HepG2 (cell line): ENCODE data around the gene RHO. TPM values are rescaled to one million over a fixed set of nuclear protein-coding genes. Genes with fewer than 3 reads are reported as not detected.
A peak's percentile ranks its signal among the peaks of the same experiment; 100 is the strongest.

ENCODE experiments used
- ATAC-seq: fragments of 200-7000 bp; cut with Tn5 transposase; 3 replicates; pipeline ENCODE4 v1.9.1; 2020; ENCODE audit warnings: mild to moderate bottlenecking, moderate library complexity
- BruUV-seq: library from RNA; stranded (reverse); fragments of 400-500 nt; replicated peaks from 2 replicates; lab custom pipeline; 2021; lab: Mats Ljungman, UMichigan
- CTCF ChIA-PET: fragments of 300-600 bp; formaldehyde crosslinking; extraction: SDS; loops from one replicate; lab custom pipeline; 2021; ENCODE audit warnings: low total read pairs, inconsistent platforms, low intra/inter-chr PET ratio; lab: Yijun Ruan, JAX
- POLR2A ChIA-PET: fragments of 350-600 bp; sonication (Branson Sonifier 250); formaldehyde crosslinking; loops from one replicate; lab custom pipeline; 2020; ENCODE audit warnings: antibody characterized with exemption, inconsistent platforms; lab: Yijun Ruan, JAX
- DNase-seq: peaks from one replicate; pipeline ENCODE4 v3.0.0-alpha.2; 2015; ENCODE audit warnings: low spot score
- FAIRE-seq: peaks from 3 replicates; lab custom pipeline; 2011; peaks lifted over from hg19 to GRCh38; lab: Jason Lieb, UNC
- H2AFZ ChIP-seq: one replicate; pipeline ENCODE4 v1.6.1; 2011; ENCODE audit warnings: low read length, inconsistent platforms
- H3K27ac ChIP-seq: fragments of 300-600 bp; 3 replicates; pipeline ENCODE4 v1.8.0; 2011; ENCODE audit warnings: mixed run types, mild to moderate bottlenecking, mixed read lengths, low read length, inconsistent platforms; ENCODE audit not compliant: insufficient read depth; ENCODE audit errors: extremely low read length
- H3K27me3 ChIP-seq, 2 experiments: fragments of 200-600 bp in 1 of 2; 2 replicates in 1 of 2; 3 replicates in 1 of 2; pipeline versions ENCODE4 v1.6.0 to v1.8.0; 2011; ENCODE audit warnings: low read length in 2 of 2, mild to moderate bottlenecking in 2 of 2, moderate library complexity in 2 of 2, inconsistent platforms in 1 of 2; ENCODE audit not compliant: insufficient read depth in 2 of 2, control insufficient read depth in 1 of 2
- H3K36me3 ChIP-seq, 2 experiments: fragments of 200-600 bp in 1 of 2; replicated peaks in 1 of 2; 2 replicates in 1 of 2; 3 replicates in 1 of 2; pipeline versions ENCODE4 v1.5.1 to v1.8.0; 2011; ENCODE audit warnings: low read length in 2 of 2, inconsistent platforms in 1 of 2; ENCODE audit not compliant: insufficient read depth in 2 of 2, control insufficient read depth in 1 of 2
- H3K4me1 ChIP-seq: 2 replicates; pipeline ENCODE4 v1.5.1; 2012; ENCODE audit warnings: low read length, inconsistent platforms; ENCODE audit not compliant: insufficient read depth
- H3K4me2 ChIP-seq: 2 replicates; pipeline ENCODE4 v1.6.0; 2011; ENCODE audit warnings: low read depth, low read length, inconsistent platforms
- H3K4me3 ChIP-seq, 3 experiments: fragments of 200-600 bp in 1 of 3; sonication (generic), shearing (Covaris generic) in 1 of 3; replicated peaks in 1 of 3; 2 replicates each; pipeline ENCODE4 v1.5.1; 2011 to 2016; ENCODE audit warnings: low read length in 3 of 3, inconsistent platforms in 2 of 3, low read depth in 2 of 3, mild to moderate bottlenecking in 2 of 3, control low read depth in 1 of 3, mixed read lengths in 1 of 3; ENCODE audit not compliant: insufficient read depth in 1 of 3
- H3K79me2 ChIP-seq: one replicate; pipeline ENCODE4 v1.6.1; 2011; ENCODE audit warnings: low read length, inconsistent platforms; ENCODE audit not compliant: insufficient read depth
- H3K9ac ChIP-seq: 2 replicates; pipeline ENCODE4 v1.6.0; 2011; ENCODE audit warnings: mild to moderate bottlenecking, low read depth, low read length, inconsistent platforms; ENCODE audit not compliant: insufficient read depth
- H3K9me3 ChIP-seq: 2 replicates; pipeline ENCODE4 v1.5.1; 2012; ENCODE audit warnings: mild to moderate bottlenecking, low read length
- H4K20me1 ChIP-seq: 2 replicates; pipeline ENCODE4 v1.6.0; 2011; ENCODE audit warnings: inconsistent platforms, mild to moderate bottlenecking, low read length, moderate library complexity; ENCODE audit not compliant: insufficient read depth
- EP300 ChIP-seq, 3 experiments: sonication (generic) in 1 of 3; formaldehyde crosslinking in 1 of 3; IDR thresholded peaks; 2 replicates each; pipeline versions ENCODE4 v1.5.1 to v1.6.1; 2011 to 2020; ENCODE audit warnings: low read depth in 2 of 3, low read length in 2 of 3, borderline replicate concordance in 1 of 3, improper control_type of control experiment in 1 of 3, mild to moderate bottlenecking in 1 of 3, missing genetic modification reagents in 1 of 3, moderate library complexity in 1 of 3
- HHEX ChIP-seq: IDR thresholded peaks from 2 replicates; pipeline ENCODE4 v1.6.1; 2016; ENCODE audit warnings: control low read depth
- IKZF1 ChIP-seq: fragments of 450-650 bp; IDR thresholded peaks from 2 replicates; pipeline ENCODE4 v1.7.1; 2016
- MED8 ChIP-seq: sonication (generic); formaldehyde crosslinking; IDR thresholded peaks from 2 replicates; pipeline ENCODE4 v1.8.1; 2023; ENCODE audit warnings: mild to moderate bottlenecking, missing genetic modification reagents; ENCODE audit not compliant: insufficient replicate concordance
- POLR2A ChIP-seq, 2 experiments: IDR thresholded peaks; 2 replicates each; pipeline ENCODE4 v1.6.1; 2011; ENCODE audit warnings: low read depth in 2 of 2, low read length in 2 of 2, mild to moderate bottlenecking in 1 of 2, moderate library complexity in 1 of 2; ENCODE audit not compliant: insufficient read depth in 1 of 2
- ZKSCAN8 ChIP-seq: IDR thresholded peaks from 2 replicates; pipeline ENCODE4 v1.6.1; 2016; ENCODE audit warnings: borderline replicate concordance, missing genetic modification reagents, missing compliant biosample characterization
- ZNF629 ChIP-seq: sonication (generic); formaldehyde crosslinking; conservative IDR thresholded peaks from 2 replicates; pipeline ENCODE4 v1.5.0; 2020; ENCODE audit warnings: missing genetic modification reagents
- WGBS: methylation state at CpG from one replicate; pipeline ENCODE4 v1.1.6; 2017; ENCODE audit warnings: low lambda C conversion rate; 5-methylcytosine and 5-hydroxymethylcytosine counted together
- in situ Hi-C: cut with HindIII; loops from 2 replicates; pipeline ENCODE4 v1.10.0; 2017; ENCODE audit warnings: low pct_unique_long_range_greater_than_20kb; ENCODE audit not compliant: extremely low pct_ligation_motif_present
- intact Hi-C: fragments of 100-400 bp; cut with micrococcal nuclease; formaldehyde crosslinking; loops from one replicate; pipeline ENCODE4 v1.10.0; 2022; ENCODE audit not compliant: unreplicated experiment
- polyA plus RNA-seq, 8 experiments: library from polyadenylated mRNA; depleted of rRNA in 3 of 8; stranded (reverse) in 7 of 8; unstranded in 1 of 8; fragments of >200 nt; fragmentation: Illumina TruSeq in 4 of 8; extraction: Trizol in 4 of 8; gene quantifications; 2 replicates each; pipeline versions ENCODE4 v1.2.1 to v1.2.3, GENCODE V29; 2011 to 2016; ENCODE audit warnings: low read depth in 4 of 8, missing spikeins in 1 of 8, mixed read lengths in 1 of 8; ENCODE audit not compliant: insufficient read depth in 1 of 8
- total RNA-seq, 5 experiments: library from RNA; depleted of rRNA; stranded (reverse); fragments of >200 nt; fragmentation: Illumina TruSeq; extraction: Trizol; gene quantifications; 2 replicates each; pipeline ENCODE4 v1.2.3, GENCODE V29; 2016; ENCODE audit warnings: low read depth in 1 of 5
- TF ChIP-seq, protein P1 (sequence below): sonication (generic); formaldehyde crosslinking; IDR thresholded peaks from 2 replicates; pipeline ENCODE4 v1.8.0; 2022; ENCODE audit warnings: missing genetic modification reagents, low read depth, mild to moderate bottlenecking, borderline replicate concordance

Gene RHO
- total and polyA plus RNA-seq, 2 of the 13 experiments (the other 11 are each of a cell fraction or from before 2014, with no cell fraction given): not detected

- H3K4me2 ChIP-seq: no peak overlapping the region
These were observed 51.6 kb downstream of the RHO start for GRCh38 chr3:129579991-129580390.

DNA sequence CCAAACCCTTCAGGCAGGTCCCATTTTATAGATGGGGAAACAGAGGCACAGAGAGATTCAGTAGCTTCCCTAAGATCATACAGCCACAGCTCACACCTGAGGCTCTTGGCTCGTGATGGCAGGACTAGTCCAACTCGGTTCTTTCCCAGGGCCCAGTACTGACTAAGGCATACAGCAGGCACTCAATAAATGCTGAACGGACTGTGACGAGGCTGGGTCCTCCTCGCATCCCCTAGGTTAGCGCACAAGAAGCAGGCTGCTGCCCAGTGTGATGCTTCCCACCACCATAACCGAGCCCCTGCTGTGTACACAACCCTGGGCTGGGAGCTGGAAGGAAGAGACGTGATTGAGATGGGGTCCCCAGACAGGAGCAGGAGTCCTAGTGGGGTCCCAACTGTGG lies 53.2 kb downstream of the RHO start:
- Histone ChIP-seq H2AFZ (no peak overlapping the region), H3K27ac (no peak overlapping the region), H4K20me1 (no peaks in the 10 kb centered on the region), H3K4me1 (peaks cover 6% of the 10 kb centered on the region), H3K4me3 (no peak overlapping the region), H3K4me2 (no peak overlapping the region), H3K79me2 (no peaks in the 10 kb centered on the region), H3K27me3 (no peaks in the 10 kb centered on the region), H3K36me3 (peaks cover 48 to 61% of the 10 kb centered on the region in 2 experiments; a peak in 4 of 5 replicates), H3K9ac (no peak overlapping the region), H3K9me3 (no peaks in the 10 kb centered on the region)
- DNase-seq (no peak), ATAC-seq (no peak), FAIRE-seq (no peak)
- POLR2A ChIA-PET: no interaction called here
- WGBS: 94% methylated on average over 4 of the region's 8 CpGs
- CTCF ChIA-PET: no interaction called here
- TF ChIP-seq, protein P1, sequence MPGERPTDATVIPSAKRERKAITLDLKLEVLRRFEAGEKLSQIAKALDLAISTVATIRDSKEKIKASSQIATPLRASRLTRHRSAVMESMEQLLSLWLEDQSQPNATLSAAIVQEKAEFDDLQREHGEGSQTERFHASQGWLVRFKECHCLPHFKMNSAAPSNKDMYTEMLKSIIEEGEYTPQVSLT (CRISPR knock-in tag): no peak
- TF ChIP-seq EP300 (IDR thresholded peaks at IDR 0.05; ENCODE audit: low read depth in 2 of 2, low read length in 2 of 2): no peak
- TF ChIP-seq EP300 (CRISPR knock-in tag; IDR thresholded peaks at IDR 0.05; ENCODE audit: borderline replicate concordance): no peak
- TF ChIP-seq POLR2A (IDR thresholded peaks at IDR 0.05; ENCODE audit: insufficient read depth in 1 of 2, low read depth in 2 of 2, low read length in 2 of 2): no peak
- no peak for TF ChIP-seq MED8 (CRISPR knock-in tag)
- 0 out of 2 replicates have a peak, but pooled peaks have one; percentile 68 for TF ChIP-seq ZKSCAN8 (CRISPR knock-in tag)
- TF ChIP-seq IKZF1: no peak
- intact Hi-C loops (no loop called here), in situ Hi-C loops (no loop called here)
- no TSS peak for BruUV-seq

More at GRCh38 chr3:129579991-129580390, 51.6 kb downstream of the RHO start:
- BruUV-seq: no TSS peak
- no peak overlapping the region for H3K4me3 ChIP-seq
- in situ Hi-C loops: no loop called here
- H3K4me1 ChIP-seq: peaks cover 13% of the 10 kb centered on the region
- DNase-seq (no peak), FAIRE-seq (no peak), ATAC-seq (no peak)
- no peak overlapping the region for H3K27ac ChIP-seq
- no peak overlapping the region for H3K9ac ChIP-seq
- H3K36me3 ChIP-seq: peaks cover 36 to 51% of the 10 kb centered on the region in 2 experiments; a peak in 4 of 5 replicates
- intact Hi-C loops: no loop called here
- CTCF ChIA-PET: no interaction called here
- no peaks in the 10 kb centered on the region for H3K9me3 ChIP-seq
- TF ChIP-seq HHEX (CRISPR knock-in tag) (no peak), ZNF629 (CRISPR knock-in tag) (peak; percentile 50; the same call in 1 of the 2 replicates)
- no peaks in the 10 kb centered on the region for H3K27me3 ChIP-seq
- H3K79me2 ChIP-seq: no peaks in the 10 kb centered on the region
- no peak overlapping the region for H2AFZ ChIP-seq
- no peaks in the 10 kb centered on the region for H4K20me1 ChIP-seq
- POLR2A ChIA-PET: no interaction called here
- WGBS: 92% methylated on average over 2 of the region's 10 CpGs
